ENCODE measurements around the gene PTPRA.

Gene PTPRA

DNA sequence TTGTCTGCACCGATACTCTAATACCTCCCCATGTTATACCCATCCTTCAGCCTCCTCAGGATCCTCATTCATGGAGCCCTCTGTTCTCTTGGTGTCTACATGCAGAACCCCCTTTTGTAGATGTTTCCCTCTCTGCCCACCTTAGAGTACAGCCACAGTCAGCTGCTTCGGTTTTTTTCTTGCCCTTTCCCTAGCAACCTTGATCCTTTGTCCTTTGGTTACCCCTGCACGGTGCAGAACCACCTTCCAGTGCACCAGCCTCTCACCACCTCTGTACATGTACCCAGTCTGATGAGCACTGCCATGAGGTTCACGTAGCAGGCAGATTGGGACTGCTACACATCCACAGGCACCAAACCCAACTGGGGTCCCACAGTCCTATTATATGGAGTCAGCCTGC lies 25.5 kb upstream of the PTPRA start:
- DNase-seq (ENCODE audit: insufficient read length, low spot score) (no peak), FAIRE-seq (no peak)
- no peak for TF ChIP-seq POLR2A (IDR thresholded peaks at IDR 0.05; ENCODE audit: low read depth, low read length)
- TF ChIP-seq SPI1 (IDR thresholded peaks at IDR 0.05; ENCODE audit: low read depth, low read length): no peak
- no peak for TF ChIP-seq POLR2AphosphoS5 (IDR thresholded peaks at IDR 0.05; ENCODE audit: low read depth, low read length)
- no peak for TF ChIP-seq POU2F2 (IDR thresholded peaks at IDR 0.05; ENCODE audit: low read depth, low read length)

DNA sequence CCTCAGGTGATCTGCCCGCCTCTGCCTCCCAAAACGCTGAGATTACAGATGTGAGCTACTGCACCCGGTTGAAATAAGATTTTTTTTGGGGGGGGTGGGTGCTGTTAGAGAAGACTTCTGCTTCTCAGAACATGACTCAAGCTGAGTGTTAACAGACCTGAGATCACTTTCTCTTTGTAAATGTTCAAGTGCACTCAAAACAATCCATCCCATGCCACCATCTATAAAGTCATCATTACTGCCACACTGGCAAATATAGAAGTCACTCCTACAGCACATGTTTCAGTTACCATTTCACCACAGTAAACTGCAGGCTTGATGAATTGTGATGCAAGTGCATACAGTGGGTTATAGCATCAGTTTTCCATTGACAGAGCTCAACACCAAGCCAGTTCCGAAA lies 23.8 kb upstream of the PTPRA start:
- no peak for DNase-seq (ENCODE audit: insufficient read length, low spot score)
- FAIRE-seq: peak; percentile 23
- TF ChIP-seq TAF1 (IDR thresholded peaks at IDR 0.05; ENCODE audit: low read depth, low read length): no peak
- no peak for TF ChIP-seq POLR2A (IDR thresholded peaks at IDR 0.05; ENCODE audit: low read depth, low read length)
- no peak for TF ChIP-seq POU2F2 (IDR thresholded peaks at IDR 0.05; ENCODE audit: low read depth, low read length)
- no peak for TF ChIP-seq PAX5 (IDR thresholded peaks at IDR 0.05; ENCODE audit: insufficient read depth, low read length, severe bottlenecking)
- TF ChIP-seq POLR2AphosphoS5 (IDR thresholded peaks at IDR 0.05; ENCODE audit: low read depth, low read length): no peak

GRCh38 chr20:2851086-2851485 lies 22.2 kb upstream of the PTPRA start:
- FAIRE-seq (no peak), DNase-seq (ENCODE audit: insufficient read length, low spot score) (no peak)
- TF ChIP-seq PAX5 (IDR thresholded peaks at IDR 0.05; ENCODE audit: insufficient read depth, low read length, severe bottlenecking) (no peak), POLR2A (IDR thresholded peaks at IDR 0.05; ENCODE audit: low read depth, low read length) (no peak), TAF1 (IDR thresholded peaks at IDR 0.05; ENCODE audit: low read depth, low read length) (no peak), POLR2AphosphoS5 (IDR thresholded peaks at IDR 0.05; ENCODE audit: low read depth, low read length) (no peak), SPI1 (IDR thresholded peaks at IDR 0.05; ENCODE audit: low read depth, low read length) (no peak), POU2F2 (IDR thresholded peaks at IDR 0.05; ENCODE audit: low read depth, low read length) (no peak)

- FAIRE-seq (no peak), DNase-seq (ENCODE audit: insufficient read length, low spot score) (no peak)
- TF ChIP-seq PAX5 (IDR thresholded peaks at IDR 0.05; ENCODE audit: insufficient read depth, low read length, severe bottlenecking) (no peak), POU2F2 (IDR thresholded peaks at IDR 0.05; ENCODE audit: low read depth, low read length) (no peak), POLR2A (IDR thresholded peaks at IDR 0.05; ENCODE audit: low read depth, low read length) (no peak), SPI1 (IDR thresholded peaks at IDR 0.05; ENCODE audit: low read depth, low read length) (no peak), POLR2AphosphoS5 (IDR thresholded peaks at IDR 0.05; ENCODE audit: low read depth, low read length) (no peak), TAF1 (IDR thresholded peaks at IDR 0.05; ENCODE audit: low read depth, low read length) (no peak)
Measured at GRCh38 chr20:2858591-2858990, 14.7 kb upstream of the PTPRA start.

DNA sequence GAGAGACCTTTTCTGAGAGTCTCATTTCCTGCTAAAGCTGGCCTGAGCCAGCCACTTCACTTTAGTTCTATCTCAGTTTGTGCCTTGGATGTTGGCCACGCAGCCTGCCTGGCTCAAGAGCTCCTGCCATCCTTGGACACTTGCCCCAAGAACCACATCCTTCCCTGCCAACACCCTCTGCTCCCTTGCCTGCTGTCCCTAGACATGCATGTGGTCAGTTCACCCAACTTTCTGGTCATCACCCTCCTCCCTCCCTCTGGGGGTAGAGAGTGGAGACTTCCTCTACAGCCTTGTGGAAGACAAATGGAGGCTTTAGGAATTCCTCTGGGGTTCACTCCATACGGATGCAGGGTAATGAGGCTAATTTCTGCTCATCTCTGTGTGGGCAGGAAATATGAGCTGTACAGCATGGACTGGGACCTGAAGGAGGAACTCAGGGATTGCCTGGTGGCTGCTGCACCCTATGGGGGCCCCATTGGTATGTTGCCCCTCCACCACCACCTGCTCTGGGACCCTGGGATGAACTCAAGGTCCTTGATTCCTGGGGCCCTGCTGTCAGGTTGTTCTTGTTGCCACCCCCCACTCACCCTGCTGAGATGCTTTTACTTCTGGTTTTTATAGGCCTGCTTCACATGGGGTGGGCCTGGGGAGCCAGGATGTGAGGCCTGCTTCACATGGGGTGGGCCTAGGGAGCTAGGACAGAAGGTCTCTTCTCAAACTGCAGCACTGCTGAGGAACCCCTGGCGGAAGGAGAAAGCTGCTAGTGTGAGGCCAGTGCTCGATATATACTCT lies 13.8 kb upstream of the PTPRA start:
- no peak for DNase-seq (ENCODE audit: insufficient read length, low spot score)
- TF ChIP-seq PAX5 (IDR thresholded peaks at IDR 0.05; ENCODE audit: insufficient read depth, low read length, severe bottlenecking): no peak
- TF ChIP-seq TAF1 (IDR thresholded peaks at IDR 0.05; ENCODE audit: low read depth, low read length): no peak
- no peak for TF ChIP-seq POLR2AphosphoS5 (IDR thresholded peaks at IDR 0.05; ENCODE audit: low read depth, low read length)
- no peak for TF ChIP-seq POLR2A (IDR thresholded peaks at IDR 0.05; ENCODE audit: low read depth, low read length)
- TF ChIP-seq POU2F2 (IDR thresholded peaks at IDR 0.05; ENCODE audit: low read depth, low read length): no peak
- TF ChIP-seq SPI1 (IDR thresholded peaks at IDR 0.05; ENCODE audit: low read depth, low read length): no peak
- no peak for FAIRE-seq

- TF ChIP-seq POU2F2 (IDR thresholded peaks at IDR 0.05; ENCODE audit: low read depth, low read length): no peak
- no peak for TF ChIP-seq POLR2A (IDR thresholded peaks at IDR 0.05; ENCODE audit: low read depth, low read length)
- no peak for TF ChIP-seq SPI1 (IDR thresholded peaks at IDR 0.05; ENCODE audit: low read depth, low read length)
- DNase-seq (ENCODE audit: insufficient read length, low spot score) (no peak), FAIRE-seq (no peak)
Measured at GRCh38 chr20:2864626-2865025, 8.7 kb upstream of the PTPRA start.

- TF ChIP-seq PAX5 (IDR thresholded peaks at IDR 0.05; ENCODE audit: insufficient read depth, low read length, severe bottlenecking) (no peak), POLR2A (IDR thresholded peaks at IDR 0.05; ENCODE audit: low read depth, low read length) (no peak), SPI1 (IDR thresholded peaks at IDR 0.05; ENCODE audit: low read depth, low read length) (no peak), POLR2AphosphoS5 (IDR thresholded peaks at IDR 0.05; ENCODE audit: low read depth, low read length) (no peak), POU2F2 (IDR thresholded peaks at IDR 0.05; ENCODE audit: low read depth, low read length) (no peak), TAF1 (IDR thresholded peaks at IDR 0.05; ENCODE audit: low read depth, low read length) (no peak)
- FAIRE-seq (no peak), DNase-seq (ENCODE audit: insufficient read length, low spot score) (no peak)
Measured at GRCh38 chr20:2865101-2865500, 8.2 kb upstream of the PTPRA start.

DNA sequence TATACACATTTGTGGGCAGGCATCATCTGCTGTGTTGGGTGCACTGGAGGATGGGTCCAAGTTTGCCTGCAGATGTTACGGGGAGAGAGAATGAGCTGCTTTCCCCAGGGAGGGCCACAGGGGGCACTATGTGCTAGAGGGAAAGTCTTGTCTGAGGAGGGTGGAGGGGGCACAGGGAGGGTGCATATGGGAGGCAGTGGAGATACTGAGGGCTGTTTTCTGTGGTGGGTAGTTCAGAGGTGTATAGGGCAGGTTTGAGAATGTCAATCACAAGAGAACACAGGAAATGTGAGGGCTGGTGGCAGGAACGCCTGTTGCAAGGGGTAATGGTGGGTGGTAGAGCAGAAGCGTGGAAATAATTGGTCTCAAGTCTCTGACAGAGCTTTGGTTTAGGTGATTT lies 7.7 kb upstream of the PTPRA start:
- DNase-seq (ENCODE audit: insufficient read length, low spot score) (no peak), FAIRE-seq (no peak)
- no peak for TF ChIP-seq PAX5 (IDR thresholded peaks at IDR 0.05; ENCODE audit: insufficient read depth, low read length, severe bottlenecking)

- FAIRE-seq (peak; percentile 45), DNase-seq (ENCODE audit: insufficient read length, low spot score) (no peak)
- TF ChIP-seq POLR2AphosphoS5 (IDR thresholded peaks at IDR 0.05; ENCODE audit: low read depth, low read length): no peak
- no peak for TF ChIP-seq PAX5 (IDR thresholded peaks at IDR 0.05; ENCODE audit: insufficient read depth, low read length, severe bottlenecking)
Measured at GRCh38 chr20:2866236-2866635, 7.0 kb upstream of the PTPRA start.

GRCh38 chr20:2867081-2867864 lies 6.0 kb upstream of the PTPRA start:
- no peak for TF ChIP-seq TAF1 (IDR thresholded peaks at IDR 0.05; ENCODE audit: low read depth, low read length)
- TF ChIP-seq SPI1 (IDR thresholded peaks at IDR 0.05; ENCODE audit: low read depth, low read length): no peak
- no peak for TF ChIP-seq POU2F2 (IDR thresholded peaks at IDR 0.05; ENCODE audit: low read depth, low read length)
- DNase-seq (ENCODE audit: insufficient read length, low spot score) (no peak), FAIRE-seq (no peak)

Measured in GM12891 (cell line).